Adrenal gland (tissue), 12 donors: ENCODE data around the gene NBPF1. TPM values are rescaled to one million over a fixed set of nuclear protein-coding genes. Genes with fewer than 3 reads are reported as not detected.
A peak's percentile ranks its signal among the peaks of the same experiment; 100 is the strongest.
"Not testable (repeated sequence)": the region's sequence is repeated elsewhere in the genome, so short reads cannot be mapped to it uniquely, and the experiment has no call there.

ENCODE experiments used
- DNase-seq, 7 donors: peaks; one replicate each; pipeline ENCODE4 v3.0.0-alpha.2; 2019 to 2020
- H3K27ac ChIP-seq, 5 donors: fragments of 200-600 bp; sonication (generic) in 4 of 5; 1 replicate in 3 of 5; 2 replicates in 2 of 5; pipeline versions ENCODE4 v1.5.1 to v1.8.0; 2016 to 2020; ENCODE audit warnings: mild to moderate bottlenecking in 1 of 5
- H3K27me3 ChIP-seq: fragments of 200-600 bp; 2 replicates; pipeline ENCODE4 v1.8.0; 2021
- H3K36me3 ChIP-seq, 2 donors: fragments of 200-600 bp; replicated peaks in 1 of 2; 1 replicate in 1 of 2; 2 replicates in 1 of 2; pipeline versions ENCODE4 v1.5.1 to v1.8.0; 2018 to 2022
- H3K4me1 ChIP-seq, 2 donors: fragments of 200-600 bp; replicated peaks in 1 of 2; 1 replicate in 1 of 2; 2 replicates in 1 of 2; pipeline versions ENCODE4 v1.5.1 to v1.8.0; 2018 to 2021
- H3K4me3 ChIP-seq, 4 donors: fragments of 200-600 bp; sonication (generic) in 3 of 4; one replicate each; pipeline ENCODE4 v1.5.1; 2016 to 2018
- H3K9me3 ChIP-seq, 3 donors: fragments of 200-600 bp; sonication (generic) in 1 of 3; replicated peaks in 1 of 3; 1 replicate in 2 of 3; 2 replicates in 1 of 3; pipeline versions ENCODE4 v1.5.1 to v1.8.0; 2016 to 2021
- POLR2A ChIP-seq, 2 donors: fragments of 450-650 bp; IDR thresholded peaks; one replicate each; pipeline ENCODE4 v1.6.1; 2017; ENCODE audit warnings: antibody characterized with exemption in 2 of 2, mild to moderate bottlenecking in 2 of 2, moderate library complexity in 1 of 2
- WGBS, 4 donors: extraction: QIAGEN DNeasy Blood & Tissue Kit in 2 of 4; methylation state at CpG; one replicate each; pipeline versions ENCODE4 v1.1.5 to v1.1.7; 2013 to 2017; 5-methylcytosine and 5-hydroxymethylcytosine counted together
- intact Hi-C, 2 donors: fragments of 100-400 bp; cut with DNase I; formaldehyde crosslinking; loops; one replicate each; pipeline versions ENCODE4 v1.14.1 to v1.15.0; 2022 to 2023
- polyA plus RNA-seq, 3 donors: library from polyadenylated mRNA; stranded (reverse); fragments of 200-250 nt in 2 of 3; fragments of 350-450 nt in 1 of 3; fragmentation: Illumina TruSeq in 1 of 3; extraction: RNeasy Lipid Tissue Mini Kit (QIAGEN cat#74804) in 1 of 3; gene quantifications; one replicate each; pipeline ENCODE4 v1.2.3, GENCODE V29; 2013 to 2014
- total RNA-seq, 9 donors: library from RNA; depleted of rRNA in 4 of 9; stranded (reverse); fragments of >200 nt in 4 of 9; fragments of 120-200 nt in 1 of 9; fragmentation: NEBNext Ultra II Directional in 1 of 9; extraction: Animal tissue kit (Norgen Biotek cat#: 25700) in 1 of 9; gene quantifications; one replicate each; pipeline versions ENCODE4 v1.1.0 to v1.2.4, GENCODE V29; 2013 to 2023
- TF ChIP-seq, protein P1 (sequence below), 6 experiments: fragments of 450-650 bp in 4 of 6; fragments of 200-600 bp in 2 of 6; sonication (generic) in 1 of 6; IDR thresholded peaks; 1 replicate in 5 of 6; 2 replicates in 1 of 6; pipeline versions ENCODE4 v1.5.1 to v1.8.0; 2016 to 2021; ENCODE audit warnings: antibody characterized with exemption in 6 of 6, mild to moderate bottlenecking in 2 of 6, moderate library complexity in 1 of 6
- donor health status: healthy with polysubstance abuse.
- donor health status: Bipolar disorder and iron deficiency.
- donor health status: DM: yes; HTN: yes; CAD: no.
- donor health status: DM: no; HTN: no; CAD: no.
- donor health status: DM: no; HTN: no; CAD: no.
- donor health status: DM: yes; HTN: yes; CAD: no.

The NBPF1 gene
- total and polyA plus RNA-seq, 12 donors, result 7.9 to 205 (median 93.3) TPM

DNA sequence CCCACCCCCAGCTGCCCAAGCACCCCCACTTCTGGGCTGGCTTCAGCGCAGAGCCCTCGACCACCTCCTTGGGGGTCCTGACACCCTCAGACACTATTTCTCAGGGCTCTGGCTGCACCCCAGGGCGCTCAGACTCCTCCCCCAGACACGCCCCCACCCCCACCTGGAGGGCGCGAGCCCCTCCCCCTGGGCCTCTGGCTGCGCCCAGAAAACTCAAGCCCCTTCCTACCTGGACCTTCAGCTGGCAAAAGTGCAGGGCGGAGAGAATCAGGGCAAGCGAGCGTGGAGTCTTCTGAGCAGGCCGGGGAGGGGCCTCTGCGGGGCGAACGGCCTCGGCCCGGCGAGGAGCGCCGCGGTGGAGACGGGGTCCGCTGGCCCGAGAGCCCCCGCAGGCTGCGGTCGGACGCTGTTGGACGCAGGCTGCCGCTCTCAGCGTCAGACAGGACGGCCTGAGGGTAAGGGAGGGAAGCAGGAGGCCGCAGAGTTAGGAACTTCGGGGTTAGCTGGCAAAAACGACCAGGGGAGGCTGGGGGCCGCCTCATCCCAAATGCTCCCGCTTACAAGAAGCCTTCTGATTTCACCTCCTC lies 17.4 kb upstream of the NBPF1 start:
- no peak for TF ChIP-seq POLR2A (IDR thresholded peaks at IDR 0.05)
- TF ChIP-seq, protein P1, sequence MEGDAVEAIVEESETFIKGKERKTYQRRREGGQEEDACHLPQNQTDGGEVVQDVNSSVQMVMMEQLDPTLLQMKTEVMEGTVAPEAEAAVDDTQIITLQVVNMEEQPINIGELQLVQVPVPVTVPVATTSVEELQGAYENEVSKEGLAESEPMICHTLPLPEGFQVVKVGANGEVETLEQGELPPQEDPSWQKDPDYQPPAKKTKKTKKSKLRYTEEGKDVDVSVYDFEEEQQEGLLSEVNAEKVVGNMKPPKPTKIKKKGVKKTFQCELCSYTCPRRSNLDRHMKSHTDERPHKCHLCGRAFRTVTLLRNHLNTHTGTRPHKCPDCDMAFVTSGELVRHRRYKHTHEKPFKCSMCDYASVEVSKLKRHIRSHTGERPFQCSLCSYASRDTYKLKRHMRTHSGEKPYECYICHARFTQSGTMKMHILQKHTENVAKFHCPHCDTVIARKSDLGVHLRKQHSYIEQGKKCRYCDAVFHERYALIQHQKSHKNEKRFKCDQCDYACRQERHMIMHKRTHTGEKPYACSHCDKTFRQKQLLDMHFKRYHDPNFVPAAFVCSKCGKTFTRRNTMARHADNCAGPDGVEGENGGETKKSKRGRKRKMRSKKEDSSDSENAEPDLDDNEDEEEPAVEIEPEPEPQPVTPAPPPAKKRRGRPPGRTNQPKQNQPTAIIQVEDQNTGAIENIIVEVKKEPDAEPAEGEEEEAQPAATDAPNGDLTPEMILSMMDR (IDR thresholded peaks at IDR 0.05), result no peak
- H3K27ac ChIP-seq, result no peak overlapping the region
- H3K4me3 ChIP-seq, result no peak overlapping the region
- H3K36me3 ChIP-seq, result peaks cover 0 to 83% of the 10 kb centered on the region in 2 donors
- peak; percentile 1 to 51 (median 34) for DNase-seq
- H3K4me1 ChIP-seq, result no peaks in the 10 kb centered on the region
- 85 to 92% (median 91%) methylated on average over 36 of the region's 36 CpGs for WGBS, 4 donors
- no peaks in the 10 kb centered on the region for H3K9me3 ChIP-seq
- no peaks in the 10 kb centered on the region for H3K27me3 ChIP-seq
- intact Hi-C loops, result no loop called here

DNA sequence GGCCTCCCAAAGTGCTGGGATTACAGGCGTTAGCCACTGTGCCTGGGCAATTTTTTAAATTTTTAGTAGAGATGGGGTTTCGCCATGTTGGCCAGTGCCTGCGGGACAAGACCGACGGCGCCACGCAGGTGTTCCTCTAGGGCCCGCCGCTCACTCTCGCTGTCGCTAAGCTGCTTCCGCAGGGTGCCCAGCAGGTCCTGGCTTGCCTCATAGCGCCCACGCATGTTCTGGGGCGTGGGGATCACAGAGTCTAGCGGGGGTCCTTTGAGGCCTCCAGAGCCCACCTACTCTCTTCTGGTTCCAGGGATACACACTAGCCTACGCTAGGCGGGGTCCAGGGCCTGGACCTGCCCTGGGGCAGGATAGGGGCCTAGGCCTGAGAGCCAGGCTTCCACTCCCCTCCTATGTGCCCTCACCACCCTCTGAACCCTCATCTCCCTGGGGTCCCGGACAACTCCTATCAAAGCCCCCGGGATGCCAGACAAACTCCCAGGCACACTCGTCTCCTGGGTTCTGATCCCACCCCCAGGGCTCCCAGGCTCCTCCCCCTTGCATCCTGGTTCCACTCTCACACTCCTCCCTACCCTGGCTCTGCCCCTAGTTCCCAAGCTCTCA lies 16.7 kb upstream of the NBPF1 start:
- H3K27ac ChIP-seq, H3K9me3 ChIP-seq, intact Hi-C loops, H3K27me3 ChIP-seq, H3K4me3 ChIP-seq, H3K4me1 ChIP-seq: not testable (repeated sequence)
- peaks cover 0 to 88% of the 10 kb centered on the region in 2 donors for H3K36me3 ChIP-seq
- WGBS, 4 donors, result 91 to 96% (median 95%) methylated on average over 21 of the region's 21 CpGs
- peak; percentile 2 to 57 (median 29) for DNase-seq

DNA sequence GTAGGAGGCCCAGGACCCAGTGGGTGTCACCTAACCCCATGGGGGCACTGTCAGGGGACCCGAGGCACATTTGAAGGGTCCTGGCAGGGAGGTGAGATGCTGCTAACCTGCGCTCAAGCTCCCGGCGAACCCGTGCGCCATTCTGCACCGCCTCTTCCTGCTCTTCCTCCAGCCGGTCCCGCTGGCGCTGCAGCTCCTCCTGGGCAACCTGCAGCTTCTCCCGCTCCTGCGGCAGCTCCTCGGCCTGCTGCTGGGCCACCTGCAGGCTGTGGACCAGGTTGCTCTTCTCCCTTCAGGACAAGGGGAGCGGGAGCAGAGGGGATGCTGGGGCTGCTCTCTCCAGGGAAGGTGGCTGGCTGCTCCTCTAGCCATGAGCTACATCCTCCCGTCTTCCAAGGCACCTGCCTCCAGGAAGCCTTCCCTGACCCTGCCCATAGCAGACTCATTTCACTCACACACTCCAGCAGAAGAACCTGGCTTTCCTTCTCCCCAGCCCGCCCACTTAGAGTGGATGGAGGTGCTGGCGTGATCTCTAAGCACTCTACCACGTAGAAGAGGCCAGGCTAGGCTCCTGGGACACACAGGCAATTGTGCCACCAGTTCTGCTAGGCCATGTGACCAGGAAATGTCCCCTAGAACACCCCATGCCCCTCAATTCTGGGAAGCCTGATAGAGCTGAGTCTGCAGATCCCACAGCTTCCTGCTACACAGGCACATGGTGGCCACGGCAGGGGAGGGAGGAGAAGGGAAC lies 15.2 kb upstream of the NBPF1 start:
- intact Hi-C loops, result no loop called here
- Histone ChIP-seq H3K4me1 (no peaks in the 10 kb centered on the region), H3K27ac (no peak overlapping the region), H3K27me3 (no peaks in the 10 kb centered on the region), H3K9me3 (no peaks in the 10 kb centered on the region), H3K4me3 (no peak overlapping the region), H3K36me3 (peaks cover 0 to 91% of the 10 kb centered on the region in 2 donors)
- 92 to 94% (median 92%) methylated on average over 19 of the region's 19 CpGs for WGBS, 4 donors
- DNase-seq, result peak in 5 of 7 donors; percentile 2 to 58 (median 37)
- TF ChIP-seq POLR2A (IDR thresholded peaks at IDR 0.05), result no peak
- TF ChIP-seq, protein P1 (IDR thresholded peaks at IDR 0.05), result no peak

DNA sequence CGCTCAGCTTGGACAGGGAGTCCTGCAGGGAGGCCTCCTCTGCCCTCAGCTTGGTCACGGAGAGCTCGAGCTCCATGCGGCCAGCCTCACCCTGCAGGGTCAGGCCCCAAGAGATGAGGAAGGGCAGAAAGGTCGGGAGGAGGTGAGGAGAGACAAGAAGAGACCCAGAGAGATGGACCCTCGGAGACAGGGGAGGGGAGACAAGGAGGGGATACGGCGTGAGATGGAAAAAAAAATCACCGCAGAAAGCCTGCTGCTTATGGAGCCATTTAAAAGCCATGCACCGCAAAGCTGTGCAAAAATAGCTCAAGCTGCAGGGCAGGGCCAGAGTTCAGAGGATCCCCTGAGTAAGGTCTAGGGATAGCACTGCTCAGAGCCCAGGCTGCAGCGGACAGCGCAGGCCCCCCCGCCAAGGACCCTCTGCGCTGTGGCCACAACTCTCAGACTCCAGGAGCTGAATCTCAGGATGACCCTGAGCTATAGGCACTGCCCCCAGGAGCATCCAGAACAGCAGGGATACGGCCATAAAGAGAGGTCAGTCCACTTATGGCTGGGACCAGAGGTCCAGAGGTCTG lies 13.1 kb upstream of the NBPF1 start:
- H3K27me3 ChIP-seq, H3K9me3 ChIP-seq, H3K27ac ChIP-seq, intact Hi-C loops, H3K4me1 ChIP-seq, H3K4me3 ChIP-seq: not testable (repeated sequence)
- DNase-seq, result peak in 4 of 7 donors; percentile 18 to 51 (median 36)
- 85 to 89% (median 87%) methylated on average over 14 to 15 of the region's 15 CpGs for WGBS, 4 donors
- peaks cover 0 to 83% of the 10 kb centered on the region in 2 donors for H3K36me3 ChIP-seq
